Activated CD8-positive, alpha-beta memory T cell treated with anti-CD3 and anti-CD28 coated beads for 1 hour (primary cell): Measurements from ENCODE around the gene TINAGL1.
"Not testable (repeated sequence)": the region's sequence is repeated elsewhere in the genome, so short reads cannot be mapped to it uniquely, and the experiment has no call there.

Experiments used
- DNase-seq, 2 donors: peaks; one replicate each; pipeline ENCODE4 v3.0.0-alpha.2; 2020; ENCODE audit warnings: low read depth in 1 of 2; ENCODE audit errors: extremely low read depth in 1 of 2

The TINAGL1 gene

GRCh38 chr1:31583082-31583994, 7.0 kb downstream of the TINAGL1 start:
- DNase-seq = no peak

GRCh38 chr1:31583995-31584868, 7.9 kb downstream of the TINAGL1 start:
- no peak for DNase-seq

- DNase-seq = no peak
Observed at GRCh38 chr1:31584869-31585735, 8.8 kb downstream of the TINAGL1 start.

- no peak for DNase-seq
Observed at GRCh38 chr1:31585736-31586365, 9.5 kb downstream of the TINAGL1 start.

- no peak for DNase-seq
Observed at GRCh38 chr1:31586376-31587327, 10.3 kb downstream of the TINAGL1 start.

GRCh38 chr1:31587328-31587699, 11.0 kb downstream of the TINAGL1 start:
- not testable (repeated sequence) for DNase-seq

- DNase-seq = peak in 1 of 2 donors; percentile 8
Observed at GRCh38 chr1:31587720-31588423, 11.6 kb downstream of the TINAGL1 start.

GRCh38 chr1:31588751-31589515, 12.6 kb downstream of the TINAGL1 start:
- DNase-seq = no peak

GRCh38 chr1:31591425-31592093, 15.2 kb downstream of the TINAGL1 start:
- no peak for DNase-seq

- no peak for DNase-seq
Observed at GRCh38 chr1:31592132-31592531, 15.8 kb downstream of the TINAGL1 start.

GRCh38 chr1:31593136-31593665, 16.9 kb downstream of the TINAGL1 start:
- no peak for DNase-seq

GRCh38 chr1:31593770-31594632, 17.7 kb downstream of the TINAGL1 start:
- DNase-seq = peak; percentile 28 to 42

- DNase-seq = no peak
Observed at GRCh38 chr1:31595836-31596736, 19.8 kb downstream of the TINAGL1 start.

GRCh38 chr1:31596737-31597097, 20.4 kb downstream of the TINAGL1 start:
- DNase-seq = no peak

GRCh38 chr1:31598980-31599379, 22.7 kb downstream of the TINAGL1 start:
- DNase-seq = no peak
